ENCODE results near the gene CCR5AS.

CCR5AS gene

GRCh38 chr3:46422617-46423016, 15.8 kb upstream of the CCR5AS start:
- Histone ChIP-seq H3K4me2 (no peak overlapping the region), H3K27ac (ENCODE audit: low read depth) (no peak overlapping the region), H3K36me3 (ENCODE audit: insufficient read depth) (no peaks in the 10 kb centered on the region), H4K20me1 (replicated peaks; ENCODE audit: insufficient read depth) (no peaks in the 10 kb centered on the region), H3K27me3 (ENCODE audit: insufficient read depth) (no peaks in the 10 kb centered on the region), H3K79me2 (replicated peaks; ENCODE audit: insufficient read depth) (no peaks in the 10 kb centered on the region), H2AFZ (no peak overlapping the region), H3F3A (replicated peaks; ENCODE audit: low read depth) (no peaks in the 10 kb centered on the region), H3K4me1 (ENCODE audit: insufficient read depth) (no peaks in the 10 kb centered on the region), H3K4me3 (no peak overlapping the region), H3K9me2 (ENCODE audit: insufficient read depth) (no peaks in the 10 kb centered on the region)
- H3K27me3 Mint-ChIP-seq (ENCODE audit: insufficient read depth, low read depth, poor library complexity) = no peaks in the 10 kb centered on the region
- H3K4me1 Mint-ChIP-seq = peaks cover 16% of the 10 kb centered on the region; the same call in 2 of the 3 replicates
- no peaks in the 10 kb centered on the region for H3K36me3 Mint-ChIP-seq (ENCODE audit: low read depth)
- no peak for TF ChIP-seq CREB1 (CRISPR knock-in tag; IDR thresholded peaks at IDR 0.05; ENCODE audit: low read depth)
- TF ChIP-seq POLR2AphosphoS5 (IDR thresholded peaks at IDR 0.05; ENCODE audit: low read depth) = no peak
- no peak for TF ChIP-seq JUNB (IDR thresholded peaks at IDR 0.05; ENCODE audit: unreplicated experiment)
- TF ChIP-seq ZNF114 (CRISPR knock-in tag; IDR thresholded peaks at IDR 0.05) = no peak
- no peak for TF ChIP-seq CTCF (conservative IDR thresholded peaks at IDR 0.05; ENCODE audit: low read depth in 2 of 2)
- TF ChIP-seq ETS1 (IDR thresholded peaks at IDR 0.05) = no peak
- TF ChIP-seq STAT1 (IDR thresholded peaks at IDR 0.05; ENCODE audit: unreplicated experiment) = no peak
- TF ChIP-seq REST (IDR thresholded peaks at IDR 0.05; ENCODE audit: unreplicated experiment) = no peak
- no peak for TF ChIP-seq ZNF331 (CRISPR knock-in tag; IDR thresholded peaks at IDR 0.05; ENCODE audit: low read depth)
- TF ChIP-seq EZH2 (IDR thresholded peaks at IDR 0.05; ENCODE audit: low read depth, unreplicated experiment) = no peak
- no peak for TF ChIP-seq ZNF462 (CRISPR knock-in tag; IDR thresholded peaks at IDR 0.05)
- no peak overlapping the region for H3K4me3 Mint-ChIP-seq
- H3K27ac Mint-ChIP-seq = no peak overlapping the region
- H3K9me3 Mint-ChIP-seq = no peaks in the 10 kb centered on the region
- DNase-seq (ENCODE audit: low spot score) = no peak
- no peak for ATAC-seq

Measured in GM23338 (cell line).